Fibroblast of skin of left biceps (primary cell): ENCODE measurements around the gene MARCHF3.
"Not testable (repeated sequence)": the region's sequence is repeated elsewhere in the genome, so short reads cannot be mapped to it uniquely, and the experiment has no call there.

Experiments used
- DNase-seq, 2 experiments: peaks; one replicate each; pipeline ENCODE4 v3.0.0-alpha.2; 2013; ENCODE audit warnings: low read depth in 2 of 2

MARCHF3 gene

DNA sequence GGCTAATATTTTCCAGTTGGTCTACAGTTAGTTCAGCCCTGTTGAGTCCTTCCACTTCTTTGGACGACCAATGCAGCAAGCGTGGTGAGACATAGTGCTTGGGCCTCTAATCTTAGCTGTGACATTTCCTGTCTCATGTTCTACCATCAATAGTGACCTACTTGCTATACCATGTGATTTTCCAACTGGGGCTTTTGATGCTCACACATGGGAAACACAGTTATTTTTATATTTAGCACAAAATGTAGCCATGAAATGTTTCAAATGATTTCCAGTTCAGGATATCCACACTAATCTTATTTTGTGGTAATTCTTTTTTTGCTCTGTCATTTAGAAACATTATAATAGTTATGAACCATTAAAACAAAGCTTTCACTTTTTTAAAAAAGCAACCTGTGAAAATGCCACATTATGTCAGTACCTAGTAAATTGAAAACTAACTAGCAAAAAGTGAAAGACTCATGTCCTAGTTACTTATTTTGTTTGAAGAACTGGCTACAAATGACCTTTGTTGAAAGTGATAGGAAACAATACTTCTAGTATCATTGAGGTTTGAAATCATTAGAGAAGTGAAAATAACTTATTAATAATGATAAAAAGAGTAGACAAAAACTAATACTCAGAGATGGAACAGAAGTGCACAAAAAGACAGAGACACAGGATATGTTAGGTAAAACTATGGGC is 18.3 kb downstream of the MARCHF3 start:
- DNase-seq = no peak

DNA sequence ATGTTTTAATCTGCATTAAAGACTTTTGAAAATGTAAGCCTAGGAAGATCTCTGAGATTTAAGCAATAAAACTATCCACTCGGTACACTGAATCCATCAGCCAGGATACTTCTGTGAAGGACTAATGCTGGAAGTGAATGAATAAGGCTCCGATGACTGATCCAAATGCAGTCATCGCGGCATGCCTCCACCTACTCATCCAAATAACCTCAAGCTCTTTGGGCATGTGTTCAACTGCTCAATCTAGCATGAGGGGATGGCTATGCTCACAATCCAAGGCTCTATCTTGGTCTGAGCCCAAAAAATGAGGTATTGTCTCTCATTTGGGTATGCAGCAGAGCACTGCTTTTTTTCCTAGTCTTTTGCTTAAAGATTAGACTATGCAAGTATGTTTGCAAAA is 19.2 kb downstream of the MARCHF3 start:
- DNase-seq = peak; percentile 64

GRCh38 chr5:127010362-127010761 is 20.0 kb downstream of the MARCHF3 start:
- no peak for DNase-seq

DNA sequence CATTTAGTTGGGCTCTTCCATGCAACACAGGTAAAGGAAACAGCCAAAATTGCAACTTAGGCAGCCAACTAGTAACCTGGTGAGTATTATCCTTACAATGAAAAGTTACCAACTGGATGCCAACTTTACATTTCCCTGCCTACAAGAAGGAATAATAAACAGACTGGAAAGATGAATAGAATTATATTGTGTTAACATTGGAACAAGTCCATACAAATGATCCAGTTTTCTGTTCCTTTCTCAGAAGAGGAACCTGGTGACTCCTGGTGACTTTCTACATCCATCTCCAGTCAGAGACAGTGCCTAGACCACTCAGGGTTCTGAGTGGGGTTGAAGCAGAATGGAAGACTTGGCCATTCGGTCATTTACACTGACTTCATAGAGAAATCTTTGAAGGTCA is 20.6 kb downstream of the MARCHF3 start:
- DNase-seq = no peak

DNA sequence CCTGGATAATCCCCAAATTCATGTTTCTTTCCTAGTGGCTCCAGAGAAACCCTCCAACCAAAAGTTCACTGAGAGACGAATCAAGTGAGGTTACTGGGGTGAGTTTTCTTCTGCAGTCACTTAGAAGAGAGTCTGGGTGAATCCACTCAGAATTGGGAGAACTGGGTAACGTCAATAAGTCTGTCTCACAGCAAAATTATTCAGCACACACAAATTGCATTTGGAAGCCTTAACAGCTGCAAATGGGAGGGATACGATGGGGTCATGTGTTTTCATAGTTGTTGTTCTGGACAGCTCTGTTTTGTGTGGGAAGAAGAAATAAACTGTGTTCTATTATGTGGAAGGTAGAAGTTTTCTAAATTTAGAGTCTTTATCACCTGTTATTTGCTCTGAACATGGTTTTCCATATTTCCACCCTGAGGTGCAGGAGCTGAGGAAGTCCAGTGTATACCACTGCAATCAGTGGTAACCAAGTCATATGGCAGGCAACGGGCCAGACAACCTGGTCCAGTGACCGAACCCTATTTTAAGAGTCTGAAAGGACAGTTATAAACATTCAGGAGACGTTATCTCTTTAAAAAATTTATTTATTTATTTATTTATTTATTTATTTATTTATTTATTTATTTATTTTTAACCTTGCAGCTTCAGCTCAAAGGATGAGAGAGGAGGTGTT is 21.9 kb downstream of the MARCHF3 start:
- DNase-seq = no peak

GRCh38 chr5:127007522-127007921 is 22.8 kb downstream of the MARCHF3 start:
- DNase-seq = no peak

DNA sequence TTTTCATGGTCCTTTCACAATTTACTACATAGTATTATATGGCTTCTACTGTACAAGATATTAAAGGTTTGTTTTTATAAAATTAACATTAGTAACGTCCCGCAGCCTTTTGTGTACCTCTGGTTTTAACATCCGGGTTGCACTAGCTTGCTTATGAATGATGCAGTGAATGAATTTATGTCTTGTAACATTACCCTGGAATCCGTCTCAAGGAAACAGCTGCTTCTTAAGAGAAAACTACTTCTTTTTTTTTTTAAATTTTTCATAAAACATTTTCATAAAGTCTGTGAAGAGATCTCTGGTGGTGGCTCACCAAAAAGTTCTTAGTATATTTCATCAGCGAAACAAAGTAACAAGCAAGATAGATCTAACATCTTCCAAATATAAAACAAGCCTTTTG is 23.6 kb downstream of the MARCHF3 start:
- no peak for DNase-seq

DNA sequence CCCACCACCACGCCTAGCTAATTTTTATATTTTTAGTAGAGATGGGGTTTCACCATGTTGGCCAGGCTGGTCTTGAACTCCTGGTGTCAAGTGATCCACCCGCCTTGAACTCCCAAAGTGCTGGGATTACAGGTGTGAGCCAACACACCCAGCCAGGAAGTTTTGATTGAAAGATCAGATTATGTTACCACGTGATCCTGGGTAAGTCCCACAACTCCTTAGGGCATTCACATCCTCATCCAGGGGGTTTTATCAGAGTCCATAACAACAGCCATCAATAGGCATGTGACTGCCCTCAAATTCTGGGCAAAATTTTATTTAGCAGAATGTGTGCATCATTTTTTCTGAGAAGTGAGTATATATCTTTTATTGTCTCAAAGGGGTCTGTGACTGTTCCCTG is 25.1 kb downstream of the MARCHF3 start:
- DNase-seq = not testable (repeated sequence)

DNA sequence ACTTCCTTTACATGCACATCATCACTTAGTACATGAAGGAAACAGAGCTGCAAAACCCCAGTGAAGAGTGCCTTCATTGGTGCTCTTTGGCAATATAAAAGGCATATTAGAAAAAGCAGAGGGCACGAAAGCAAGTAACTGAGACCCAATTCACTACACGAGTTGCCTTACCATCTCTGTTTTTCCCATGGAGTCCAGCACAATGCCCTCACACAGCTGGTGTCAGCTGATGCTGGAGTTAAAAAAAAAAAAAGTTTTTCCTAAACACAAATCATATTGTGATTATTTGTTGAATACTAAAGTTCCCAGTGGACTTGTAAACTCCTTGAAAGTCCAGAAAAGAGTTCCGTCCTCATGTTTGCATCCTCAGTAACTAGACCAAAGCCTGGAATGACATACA is 25.6 kb downstream of the MARCHF3 start:
- no peak for DNase-seq

- DNase-seq = no peak
Measured at GRCh38 chr5:127003798-127004495, 26.4 kb downstream of the MARCHF3 start.

GRCh38 chr5:127002390-127002789 is 28.0 kb downstream of the MARCHF3 start:
- no peak for DNase-seq

DNA sequence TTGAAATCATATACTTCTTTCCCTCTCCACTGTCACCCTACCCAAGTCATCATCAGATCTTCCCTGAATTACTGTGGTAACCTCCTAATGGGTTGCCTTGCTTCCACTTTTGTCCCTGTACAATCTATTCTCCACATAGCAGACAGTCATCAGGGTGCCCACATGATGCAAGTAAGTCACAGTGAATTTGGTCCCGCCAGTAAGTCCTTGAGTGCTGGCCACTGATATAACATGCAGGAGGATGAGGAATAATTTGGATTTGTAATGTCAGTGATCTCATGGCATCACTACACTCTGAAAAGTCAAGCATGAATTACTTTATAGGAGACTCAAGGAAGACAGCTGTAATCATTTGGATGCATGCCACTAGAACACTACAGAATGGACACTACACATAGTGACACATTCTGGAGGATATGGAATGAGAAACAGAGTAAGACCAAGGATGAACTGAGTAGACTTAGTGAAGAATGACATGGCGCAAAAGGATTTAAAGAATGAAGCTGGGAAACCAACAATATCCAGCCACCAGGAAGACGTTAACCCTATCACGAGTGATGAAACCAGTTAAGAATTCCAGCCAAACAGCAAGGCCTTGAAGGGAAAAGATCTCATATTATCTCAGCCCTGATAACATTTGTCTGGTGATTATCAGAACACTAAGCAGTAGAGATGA is 28.6 kb downstream of the MARCHF3 start:
- DNase-seq = peak; percentile 91 to 92

DNA sequence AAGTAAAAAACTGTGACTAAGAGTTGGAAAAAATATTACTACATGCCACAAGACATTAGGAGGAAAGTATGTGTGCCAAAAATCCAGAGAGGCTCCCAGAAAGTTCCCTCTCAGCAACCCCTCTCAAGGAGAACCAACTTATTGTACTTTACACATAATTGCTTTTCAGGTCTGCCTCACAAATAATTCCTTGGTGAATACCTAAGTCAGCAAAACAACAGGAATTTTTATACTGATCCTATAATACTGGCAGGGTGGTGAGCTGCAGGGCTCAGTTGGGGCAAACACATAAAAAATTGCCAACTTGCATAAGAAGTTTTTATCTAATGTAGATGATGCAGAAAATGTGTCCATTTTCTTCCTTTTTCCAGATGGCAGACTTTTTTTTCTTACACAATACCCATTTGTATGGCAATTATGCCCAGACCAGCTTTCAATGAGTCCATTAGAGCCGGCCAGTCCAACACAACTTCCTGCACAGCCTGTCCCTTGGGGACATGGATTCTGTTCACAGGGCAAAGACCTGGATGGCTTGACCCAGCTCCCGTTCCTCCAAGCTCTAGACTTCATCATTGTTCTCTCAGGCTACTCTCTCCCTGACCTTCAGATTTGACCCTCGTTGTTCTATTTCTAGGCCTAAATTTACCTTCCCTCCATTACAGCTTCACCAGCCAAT is 31.3 kb downstream of the MARCHF3 start:
- DNase-seq = no peak

- DNase-seq = no peak
Measured at GRCh38 chr5:126998201-126998631, 32.1 kb downstream of the MARCHF3 start.

GRCh38 chr5:126995689-126996088 is 34.7 kb downstream of the MARCHF3 start:
- no peak for DNase-seq

- no peak for DNase-seq
Measured at GRCh38 chr5:126995039-126995438, 35.3 kb downstream of the MARCHF3 start.

DNA sequence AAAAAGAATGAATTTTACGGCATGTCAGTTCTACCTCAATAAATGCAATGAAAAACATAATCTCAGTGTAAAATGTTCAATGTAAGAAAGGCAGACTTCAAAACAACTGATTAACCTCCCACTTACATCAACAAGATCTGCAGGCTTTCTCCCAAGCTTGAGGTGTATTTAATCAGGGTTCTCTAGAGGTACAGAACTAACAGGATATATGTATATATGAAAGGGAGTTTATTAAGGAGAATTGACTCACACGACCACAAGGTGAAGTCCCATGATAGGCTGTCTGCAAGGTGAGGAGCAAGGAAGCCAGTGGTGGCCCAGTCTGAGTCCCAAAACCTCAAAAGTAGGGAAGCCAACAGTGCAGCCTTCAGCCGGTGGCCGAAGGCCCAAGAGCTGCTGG is 35.9 kb downstream of the MARCHF3 start:
- DNase-seq = no peak

DNA sequence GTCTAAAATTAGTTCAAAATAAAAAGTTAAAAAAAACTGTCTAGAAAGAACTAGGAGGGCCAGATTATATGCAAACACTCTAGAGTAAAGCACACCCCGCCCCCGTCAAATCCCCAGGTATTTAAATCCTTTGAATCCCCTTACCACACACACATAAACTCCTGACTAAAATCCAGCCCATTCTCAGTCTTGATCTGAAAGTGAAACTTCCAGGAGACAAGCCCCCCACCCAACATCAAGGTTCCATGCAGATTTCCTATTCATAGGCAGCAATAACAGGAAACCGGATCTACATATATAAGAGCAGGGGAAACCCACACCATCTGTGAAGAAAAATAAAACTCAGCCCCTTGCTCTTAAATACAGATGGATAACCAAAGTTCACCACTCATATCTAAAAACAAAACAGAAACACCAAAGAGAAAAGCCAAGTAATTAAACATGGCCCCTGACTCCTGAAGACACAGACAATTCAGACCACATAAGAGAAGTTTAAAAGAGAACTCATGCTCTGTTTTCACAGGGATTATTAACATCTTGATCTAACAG is 42.3 kb downstream of the MARCHF3 start:
- no peak for DNase-seq

GRCh38 chr5:126987271-126987899 is 43.0 kb downstream of the MARCHF3 start:
- no peak for DNase-seq

DNA sequence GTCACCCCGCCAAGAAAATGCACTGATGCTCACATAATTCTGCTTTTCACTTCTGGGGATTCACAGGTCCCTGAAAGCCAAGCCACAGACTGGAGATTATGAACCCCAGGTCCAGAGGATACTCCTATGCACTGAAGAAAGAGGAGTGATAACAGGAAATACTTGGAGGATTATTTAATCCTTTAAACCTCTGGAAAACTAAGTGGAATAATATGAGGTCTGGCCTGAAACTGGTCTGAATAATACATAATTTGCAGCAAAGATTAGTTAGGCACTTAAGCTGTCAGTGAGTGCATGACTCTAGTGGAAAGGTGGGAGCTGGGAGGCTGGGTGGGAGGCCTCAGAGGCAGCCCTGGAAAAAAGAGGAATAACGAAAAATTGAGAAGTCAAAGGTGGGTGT is 45.7 kb downstream of the MARCHF3 start:
- no peak for DNase-seq

- DNase-seq = no peak
Measured at GRCh38 chr5:126983874-126984266, 46.5 kb downstream of the MARCHF3 start.
